ENCODE measurements around the gene POLR3E.

The POLR3E gene

GRCh38 chr16:22375117-22375962 is 78.1 kb downstream of the POLR3E start:
- peak overlapping the region; percentile 69 for H3K4me3 ChIP-seq (ENCODE audit: low read length)
- TF ChIP-seq CTCF (conservative IDR thresholded peaks at IDR 0.05; ENCODE audit: low read depth, low read length): no peak
- DNase-seq (ENCODE audit: low read depth): no peak

DNA sequence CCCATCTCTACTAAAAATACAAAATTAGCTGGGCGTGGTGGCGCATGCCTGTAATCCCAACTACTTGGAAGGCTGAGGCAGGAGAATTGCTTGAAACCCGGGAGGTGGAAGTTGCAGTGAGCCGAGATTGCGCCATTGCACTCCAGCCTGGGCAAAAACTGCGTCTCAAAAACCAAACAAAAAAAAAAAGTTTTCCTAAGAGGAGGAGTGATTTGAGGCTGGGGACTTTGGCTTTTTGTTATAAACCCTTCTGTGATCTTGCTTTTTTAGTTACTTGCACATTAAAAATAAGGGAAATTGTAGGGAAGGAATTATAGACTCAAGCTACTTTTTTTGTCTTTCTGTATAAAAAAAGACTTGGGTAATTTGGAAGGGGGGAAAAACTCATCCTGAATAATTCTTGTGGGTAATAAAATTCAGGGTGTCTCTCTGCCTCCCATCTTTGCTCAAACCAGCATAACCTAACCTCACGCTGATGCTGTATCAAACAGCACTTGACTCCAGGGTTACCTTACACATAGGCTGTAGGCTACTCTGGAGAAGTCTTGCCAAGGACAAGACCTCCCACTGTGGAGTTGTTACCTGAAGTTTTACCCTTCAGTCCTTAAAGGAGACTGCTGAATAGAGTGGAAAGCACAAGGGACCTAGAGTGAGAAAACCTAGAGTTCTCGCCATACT is 78.9 kb downstream of the POLR3E start:
- no peak overlapping the region for H3K4me3 ChIP-seq (ENCODE audit: low read length)
- TF ChIP-seq CTCF (conservative IDR thresholded peaks at IDR 0.05; ENCODE audit: low read depth, low read length): no peak
- DNase-seq (ENCODE audit: low read depth): no peak

- no peak for DNase-seq (ENCODE audit: low read depth)
- TF ChIP-seq CTCF (conservative IDR thresholded peaks at IDR 0.05; ENCODE audit: low read depth, low read length): no peak
- H3K4me3 ChIP-seq (ENCODE audit: low read length): no peak overlapping the region
Measured at GRCh38 chr16:22379656-22380055, 82.4 kb downstream of the POLR3E start.

- no peak for TF ChIP-seq CTCF (conservative IDR thresholded peaks at IDR 0.05; ENCODE audit: low read depth, low read length)
- no peak for DNase-seq (ENCODE audit: low read depth)
Measured at GRCh38 chr16:22380529-22380928, 83.3 kb downstream of the POLR3E start.

GRCh38 chr16:22381392-22381791 is 84.2 kb downstream of the POLR3E start:
- DNase-seq (ENCODE audit: low read depth): no peak
- TF ChIP-seq CTCF (conservative IDR thresholded peaks at IDR 0.05; ENCODE audit: low read depth, low read length): no peak

More at GRCh38 chr16:22380529-22380928, 83.3 kb downstream of the POLR3E start:
- no peak overlapping the region for H3K4me3 ChIP-seq (ENCODE audit: low read length)

DNA sequence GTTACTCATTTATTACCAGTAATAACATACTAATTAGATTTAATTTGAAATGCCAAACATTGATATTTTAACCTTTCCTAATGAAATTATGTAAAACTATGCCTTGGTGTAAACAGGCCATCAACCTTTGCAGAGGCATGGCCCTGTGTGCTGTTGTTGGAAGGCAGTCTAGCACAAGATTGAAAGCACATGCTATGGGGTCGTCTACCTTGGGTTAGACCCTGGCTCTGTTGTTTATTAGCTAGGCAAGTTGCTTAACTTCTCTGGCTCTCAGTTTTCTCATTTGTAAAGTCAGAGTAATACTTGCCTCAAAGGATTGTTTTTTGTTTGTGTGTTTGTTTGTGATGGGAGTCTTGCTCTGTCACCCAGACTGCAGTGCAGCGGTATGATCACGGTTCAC is 86.6 kb downstream of the POLR3E start:
- TF ChIP-seq CTCF (conservative IDR thresholded peaks at IDR 0.05; ENCODE audit: low read depth, low read length): no peak
- no peak overlapping the region for H3K4me3 ChIP-seq (ENCODE audit: low read length)
- DNase-seq (ENCODE audit: low read depth): no peak

More at GRCh38 chr16:22381392-22381791, 84.2 kb downstream of the POLR3E start:
- H3K4me3 ChIP-seq (ENCODE audit: low read length): no peak overlapping the region

Measured in retinal pigment epithelial cell (primary cell).